PC-9 (cell line): ENCODE data around the gene ZNF787. TPM values are rescaled to one million over a fixed set of nuclear protein-coding genes. Genes with fewer than 3 reads are reported as not detected.

Experiments
- BruUV-seq: library from RNA; stranded (reverse); fragments of 400-500 nt; replicated peaks from 2 replicates; lab custom pipeline; 2021; lab: Mats Ljungman, UMichigan
- CTCF ChIA-PET: fragments of 300-600 bp; sonication (Branson Sonifier 250); formaldehyde crosslinking; loops from one replicate; lab custom pipeline; 2022; ENCODE audit warnings: antibody characterized with exemption; lab: Charles Lee
- POLR2A ChIA-PET: fragments of 300-600 bp; sonication (Branson Sonifier 250); formaldehyde crosslinking; loops from one replicate; lab custom pipeline; 2022; ENCODE audit warnings: antibody characterized with exemption; ENCODE audit not compliant: unreplicated experiment; lab: Charles Lee
- DNase-seq, 2 experiments: peaks; one replicate each; pipeline versions ENCODE4 v3.0.0 to v3.0.0-alpha.2; 2015 to 2022; ENCODE audit warnings: mixed read lengths in 1 of 2
- H2AFZ ChIP-seq: fragments of 200-600 bp; sonication (generic); 2 replicates; pipeline ENCODE4 v1.8.1; 2017; ENCODE audit warnings: antibody characterized with exemption
- H3F3A ChIP-seq: fragments of 200-600 bp; sonication (generic); 2 replicates; pipeline ENCODE4 v1.8.1; 2017; ENCODE audit warnings: antibody characterized with exemption, mild to moderate bottlenecking, low read depth; ENCODE audit not compliant: insufficient read depth
- H3K27ac ChIP-seq: fragments of 200-600 bp; sonication (generic); 2 replicates; pipeline ENCODE4 v1.6.1; 2016; ENCODE audit warnings: mixed run types
- H3K27me3 ChIP-seq: fragments of 200-600 bp; sonication (generic); 2 replicates; pipeline ENCODE4 v1.6.1; 2016; ENCODE audit warnings: low read depth, mixed run types; ENCODE audit not compliant: insufficient read depth
- H3K36me3 ChIP-seq: fragments of 200-600 bp; sonication (generic); 2 replicates; pipeline ENCODE4 v1.6.1; 2016; ENCODE audit warnings: low read depth, mixed run types
- H3K4me1 ChIP-seq: fragments of 200-600 bp; sonication (generic); replicated peaks from 2 replicates; pipeline ENCODE4 v1.6.1; 2016; ENCODE audit warnings: mixed run types; ENCODE audit not compliant: insufficient read depth
- H3K4me2 ChIP-seq: fragments of 200-600 bp; sonication (generic); 2 replicates; pipeline ENCODE4 v1.6.1; 2017; ENCODE audit warnings: mixed run types
- H3K4me3 ChIP-seq: fragments of 200-600 bp; sonication (generic); 2 replicates; pipeline ENCODE4 v1.6.1; 2016; ENCODE audit warnings: mixed run types
- H3K79me2 ChIP-seq: fragments of 200-600 bp; sonication (generic); 2 replicates; pipeline ENCODE4 v1.6.1; 2017; ENCODE audit warnings: low read depth, mixed run types
- H3K9me2 ChIP-seq: fragments of 200-600 bp; sonication (generic); 2 replicates; pipeline ENCODE4 v1.8.1; 2017; ENCODE audit warnings: mild to moderate bottlenecking; ENCODE audit not compliant: insufficient read depth
- H3K9me3 ChIP-seq: fragments of 200-600 bp; sonication (generic); 2 replicates; pipeline ENCODE4 v1.8.1; 2016; ENCODE audit warnings: low read depth; ENCODE audit not compliant: insufficient read depth
- H4K20me1 ChIP-seq: fragments of 200-600 bp; sonication (generic); 2 replicates; pipeline ENCODE4 v1.8.1; 2017; ENCODE audit not compliant: insufficient read depth
- CTCF ChIP-seq: fragments of 200-600 bp; sonication (generic); conservative IDR thresholded peaks from 2 replicates; pipeline ENCODE4 v1.6.1; 2017; ENCODE audit warnings: mixed run types, antibody characterized with exemption, mild to moderate bottlenecking, moderate library complexity
- EZH2 ChIP-seq: fragments of 200-600 bp; sonication (generic); IDR thresholded peaks from 2 replicates; pipeline ENCODE4 v1.8.0; 2017; ENCODE audit warnings: antibody characterized with exemption, low read depth
- intact Hi-C: fragments of 100-400 bp; cut with micrococcal nuclease; formaldehyde crosslinking; loops from one replicate; pipeline ENCODE4 v1.10.0; 2022; ENCODE audit not compliant: unreplicated experiment
- total RNA-seq: library from RNA; stranded (reverse); gene quantifications from 2 replicates; pipeline ENCODE4 v1.2.3, GENCODE V29; 2021

Gene ZNF787
- total RNA-seq, 1 experiment from 2014 or later: 51.4 TPM

- Histone ChIP-seq H3K27ac (no peak overlapping the region), H3K4me1 (no peaks in the 10 kb centered on the region), H3K27me3 (no peaks in the 10 kb centered on the region), H3K9me2 (no peaks in the 10 kb centered on the region), H3K36me3 (no peaks in the 10 kb centered on the region; the same call in 1 of the 2 replicates), H3K79me2 (peaks cover 55% of the 10 kb centered on the region), H2AFZ (no peak overlapping the region), H3F3A (0 out of 2 replicates have a peak, but pooled peaks cover 3% of the 10 kb centered on the region), H3K4me2 (no peak overlapping the region), H3K4me3 (no peak overlapping the region), H3K9me3 (no peaks in the 10 kb centered on the region), H4K20me1 (peaks cover 74% of the 10 kb centered on the region)
- POLR2A ChIA-PET: no interaction called here
- intact Hi-C loops: no loop called here
- BruUV-seq: TSS peak; percentile 16
- DNase-seq: peak in 1 of 2 experiments; percentile 9
- CTCF ChIA-PET: no interaction called here
- TF ChIP-seq CTCF (no peak), EZH2 (no peak)
Measured at GRCh38 chr19:56101746-56102535, 19.2 kb downstream of the ZNF787 start.

- CTCF ChIA-PET: no interaction called here
Measured at GRCh38 chr19:56101095-56101494, 20.0 kb downstream of the ZNF787 start.

More at GRCh38 chr19:56101095-56101494, 20.0 kb downstream of the ZNF787 start:
- Histone ChIP-seq H3K4me2 (no peak overlapping the region), H3K27me3 (no peaks in the 10 kb centered on the region), H3K27ac (no peak overlapping the region), H3K4me3 (no peak overlapping the region), H3K4me1 (no peaks in the 10 kb centered on the region), H3K9me3 (no peaks in the 10 kb centered on the region), H3F3A (0 out of 2 replicates have a peak, but pooled peaks cover 3% of the 10 kb centered on the region), H3K36me3 (no peaks in the 10 kb centered on the region; the same call in 1 of the 2 replicates), H3K79me2 (peaks cover 47% of the 10 kb centered on the region), H3K9me2 (no peaks in the 10 kb centered on the region), H4K20me1 (peaks cover 68% of the 10 kb centered on the region), H2AFZ (no peak overlapping the region)
- intact Hi-C loops: no loop called here
- TF ChIP-seq CTCF (no peak), EZH2 (no peak)
- BruUV-seq: no TSS peak
- POLR2A ChIA-PET: no interaction called here
- no peak for DNase-seq
